Measurements from ENCODE around the gene FIGN.

DNA sequence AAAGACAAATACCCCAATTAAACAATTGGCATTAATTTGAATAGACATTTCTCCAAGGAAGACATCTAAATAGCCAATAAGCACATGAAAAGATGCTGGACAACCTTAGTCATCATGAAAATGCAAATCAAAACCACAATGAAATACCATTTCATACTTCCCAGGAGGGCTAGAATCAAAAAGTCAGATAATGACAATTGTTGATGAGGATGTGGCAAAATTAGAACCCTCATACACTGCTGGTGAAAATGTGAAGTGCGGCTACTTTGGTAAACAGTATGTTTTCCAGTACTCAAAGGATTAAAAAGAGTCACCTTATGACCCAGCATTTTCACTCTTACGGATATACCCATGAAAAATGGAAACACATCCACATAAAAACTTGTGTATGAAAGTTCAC is 91.6 kb downstream of the FIGN start:
- TF ChIP-seq, protein P1, sequence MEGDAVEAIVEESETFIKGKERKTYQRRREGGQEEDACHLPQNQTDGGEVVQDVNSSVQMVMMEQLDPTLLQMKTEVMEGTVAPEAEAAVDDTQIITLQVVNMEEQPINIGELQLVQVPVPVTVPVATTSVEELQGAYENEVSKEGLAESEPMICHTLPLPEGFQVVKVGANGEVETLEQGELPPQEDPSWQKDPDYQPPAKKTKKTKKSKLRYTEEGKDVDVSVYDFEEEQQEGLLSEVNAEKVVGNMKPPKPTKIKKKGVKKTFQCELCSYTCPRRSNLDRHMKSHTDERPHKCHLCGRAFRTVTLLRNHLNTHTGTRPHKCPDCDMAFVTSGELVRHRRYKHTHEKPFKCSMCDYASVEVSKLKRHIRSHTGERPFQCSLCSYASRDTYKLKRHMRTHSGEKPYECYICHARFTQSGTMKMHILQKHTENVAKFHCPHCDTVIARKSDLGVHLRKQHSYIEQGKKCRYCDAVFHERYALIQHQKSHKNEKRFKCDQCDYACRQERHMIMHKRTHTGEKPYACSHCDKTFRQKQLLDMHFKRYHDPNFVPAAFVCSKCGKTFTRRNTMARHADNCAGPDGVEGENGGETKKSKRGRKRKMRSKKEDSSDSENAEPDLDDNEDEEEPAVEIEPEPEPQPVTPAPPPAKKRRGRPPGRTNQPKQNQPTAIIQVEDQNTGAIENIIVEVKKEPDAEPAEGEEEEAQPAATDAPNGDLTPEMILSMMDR (IDR thresholded peaks at IDR 0.05): no peak
- TF ChIP-seq ZFX (IDR thresholded peaks at IDR 0.05; ENCODE audit: borderline replicate concordance): no peak
